Natural killer cell treated with Interleukin-12 subunit alpha and Interleukin-12 subunit beta and Interleukin-15 and Interleukin-18, amount 100 ng/mL, for 72 hours (primary cell): ENCODE measurements around the gene SEC61A1. TPM values are rescaled to one million over a fixed set of nuclear protein-coding genes. Genes with fewer than 3 reads are reported as not detected.

Source experiments
- ATAC-seq, 2 donors: fragments of 150-1000 bp; cut with Tn5 transposase in 1 of 2; sonication (Bioruptor Pico), chemical (Tn5 transposase) in 1 of 2; 2 replicates each; pipeline ENCODE4 v1.10.0; 2021
- DNase-seq: peaks from one replicate; pipeline ENCODE4 v3.0.0; 2022; ENCODE audit warnings: low spot score
- H3K27ac Mint-ChIP-seq, 2 donors: 1 replicate in 1 of 2; 2 replicates in 1 of 2; pipeline ENCODE4 v1.8.0; 2022; ENCODE audit warnings: mixed read lengths in 2 of 2, mild to moderate bottlenecking in 1 of 2, moderate library complexity in 1 of 2
- H3K27me3 Mint-ChIP-seq, 2 donors: 1 replicate in 1 of 2; 2 replicates in 1 of 2; pipeline ENCODE4 v1.8.0; 2022; ENCODE audit warnings: mixed read lengths in 2 of 2
- H3K36me3 Mint-ChIP-seq: one replicate; pipeline ENCODE4 v1.8.0; 2022; ENCODE audit warnings: mixed read lengths
- H3K4me1 Mint-ChIP-seq, 2 donors: 1 replicate in 1 of 2; 2 replicates in 1 of 2; pipeline ENCODE4 v1.8.0; 2022; ENCODE audit warnings: low read depth in 2 of 2, mixed read lengths in 2 of 2, mild to moderate bottlenecking in 1 of 2
- H3K4me3 Mint-ChIP-seq: one replicate; pipeline ENCODE4 v1.8.0; 2022; ENCODE audit warnings: mixed read lengths
- H3K9me3 Mint-ChIP-seq: 2 replicates; pipeline ENCODE4 v1.8.0; 2022; ENCODE audit warnings: mixed read lengths
- total RNA-seq, 2 donors: library from RNA; stranded (reverse); gene quantifications; one replicate each; pipeline ENCODE4 v1.2.3, GENCODE V29; 2022

SEC61A1 gene
- total RNA-seq, 2 donors from 2014 or later = 278 to 291 TPM

DNA sequence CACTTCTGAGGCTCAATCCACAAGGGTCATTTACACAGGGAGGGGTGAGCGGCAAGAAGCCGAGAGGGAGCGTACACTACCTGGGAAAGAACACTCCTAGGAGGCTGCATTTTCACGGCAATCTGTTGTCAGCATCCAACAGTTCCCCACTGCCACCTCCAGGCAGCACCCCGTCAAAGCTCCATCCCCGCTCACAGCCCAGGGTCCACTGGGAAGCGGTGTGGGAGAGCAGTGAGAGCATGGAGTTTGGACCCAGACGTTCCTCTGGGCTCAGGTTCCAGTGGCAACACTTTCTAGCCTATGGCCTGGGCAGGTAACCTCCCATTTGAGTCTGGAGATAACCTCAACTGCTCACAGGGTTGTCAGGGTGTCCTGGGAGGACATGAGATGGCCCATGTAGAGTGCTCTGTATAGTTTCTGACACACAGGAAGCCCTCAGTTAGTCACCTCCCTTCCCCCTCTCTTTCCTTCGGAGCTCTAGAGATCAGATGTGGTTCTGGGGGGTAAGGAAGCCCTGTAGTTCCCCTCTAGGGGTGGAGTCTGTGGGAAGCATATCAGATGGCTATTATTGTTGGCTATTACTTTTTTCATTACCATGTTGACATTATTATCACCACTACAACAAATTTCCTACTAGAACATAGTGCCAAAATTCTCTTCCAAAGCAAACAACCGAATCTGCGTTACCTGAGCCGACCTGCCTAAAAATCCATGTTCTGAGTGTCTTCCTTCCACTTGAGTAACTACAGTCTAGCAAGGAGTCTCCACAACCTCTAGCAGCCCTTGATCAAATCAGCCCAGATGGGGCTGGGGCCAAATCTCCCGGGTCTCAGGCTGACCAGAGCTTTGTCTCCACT lies 42.3 kb downstream of the SEC61A1 start:
- no peaks in the 10 kb centered on the region for H3K27me3 Mint-ChIP-seq
- peaks cover 11 to 12% of the 10 kb centered on the region in 2 donors for H3K4me1 Mint-ChIP-seq
- peaks cover 11% of the 10 kb centered on the region for H3K36me3 Mint-ChIP-seq
- peak overlapping the region; percentile 47 for H3K4me3 Mint-ChIP-seq
- DNase-seq = no peak
- ATAC-seq = peak; percentile 8 to 81
- peak overlapping the region; percentile 53 to 75 for H3K27ac Mint-ChIP-seq
- H3K9me3 Mint-ChIP-seq = no peaks in the 10 kb centered on the region

DNA sequence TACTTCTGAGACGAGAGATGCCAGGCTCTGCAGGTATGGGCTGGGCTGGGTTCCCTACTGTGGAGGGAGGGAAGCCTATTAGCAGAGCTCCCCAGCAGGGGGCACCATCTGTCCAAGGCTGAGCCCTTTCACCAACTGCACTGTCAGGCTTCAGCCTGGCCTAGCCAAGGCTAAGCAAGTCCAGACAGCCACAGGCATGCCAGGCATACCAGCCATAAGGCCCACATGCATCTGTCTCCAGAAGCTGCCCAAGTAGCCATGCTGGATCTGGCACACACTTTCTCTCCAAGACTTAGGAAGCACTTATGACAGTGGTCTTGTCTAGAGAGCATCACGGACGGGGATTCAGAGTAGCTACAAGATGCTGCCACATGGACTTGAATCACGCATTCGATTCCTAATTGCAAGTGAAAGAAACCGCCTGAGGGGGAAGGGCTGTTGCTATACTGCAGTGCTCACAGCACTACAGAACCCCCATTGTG lies 43.0 kb downstream of the SEC61A1 start:
- H3K9me3 Mint-ChIP-seq = no peaks in the 10 kb centered on the region
- H3K4me3 Mint-ChIP-seq = peak overlapping the region; percentile 47
- ATAC-seq (peak; percentile 88 to 91), DNase-seq (peak; percentile 79)
- no peaks in the 10 kb centered on the region for H3K27me3 Mint-ChIP-seq
- H3K36me3 Mint-ChIP-seq = peaks cover 11% of the 10 kb centered on the region
- H3K4me1 Mint-ChIP-seq = peaks cover 12 to 14% of the 10 kb centered on the region in 2 donors
- peak overlapping the region; percentile 53 to 75 for H3K27ac Mint-ChIP-seq

DNA sequence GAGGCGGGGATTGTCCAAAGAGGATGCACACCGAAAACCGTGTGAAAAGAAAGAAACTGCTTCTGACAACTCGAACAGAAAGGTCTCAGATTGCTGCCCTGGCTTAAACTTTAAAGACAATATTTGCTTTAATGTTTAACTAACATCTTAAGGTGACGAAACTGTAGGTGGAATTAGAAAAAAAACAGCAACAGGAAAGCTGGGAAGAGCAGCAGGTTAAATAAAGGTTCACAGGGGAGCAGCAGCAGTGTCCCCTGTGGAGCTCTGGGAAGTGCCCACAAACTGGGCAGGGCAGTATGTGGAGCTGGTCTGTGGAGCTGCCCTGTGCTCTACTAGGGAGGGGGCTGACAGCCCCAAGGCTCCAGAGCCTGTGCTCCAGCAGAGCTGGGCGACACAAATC lies 46.0 kb downstream of the SEC61A1 start:
- Mint-ChIP-seq H3K36me3 (peaks cover 7% of the 10 kb centered on the region), H3K9me3 (no peaks in the 10 kb centered on the region), H3K27me3 (no peaks in the 10 kb centered on the region), H3K4me1 (peaks cover 12 to 14% of the 10 kb centered on the region in 2 donors), H3K4me3 (no peak overlapping the region), H3K27ac (no peak overlapping the region)
- no peak for ATAC-seq
- DNase-seq = no peak

DNA sequence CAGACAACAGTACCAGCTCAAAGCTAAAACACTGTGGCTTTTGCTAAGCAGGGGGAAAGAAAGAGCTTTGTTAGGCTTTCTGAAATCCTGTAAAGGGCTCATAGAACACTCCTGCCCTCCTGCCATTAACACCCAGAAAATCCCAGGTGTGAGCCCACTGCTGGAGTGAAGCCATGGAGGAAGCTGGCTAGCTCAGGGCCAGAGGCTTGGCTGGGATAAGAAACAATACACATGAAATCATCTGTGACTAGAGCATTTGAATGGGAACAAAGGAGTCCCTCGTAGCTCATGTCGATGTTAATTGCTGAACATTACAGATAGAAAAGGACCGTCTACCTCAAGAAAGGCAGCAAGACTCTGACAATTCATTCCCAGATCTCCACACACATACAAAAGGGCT lies 47.9 kb downstream of the SEC61A1 start:
- Mint-ChIP-seq H3K9me3 (no peaks in the 10 kb centered on the region), H3K36me3 (peaks cover 7% of the 10 kb centered on the region), H3K27ac (no peak overlapping the region), H3K4me1 (peaks cover 5 to 7% of the 10 kb centered on the region in 2 donors), H3K4me3 (no peak overlapping the region), H3K27me3 (no peaks in the 10 kb centered on the region)
- no peak for DNase-seq
- ATAC-seq = no peak

DNA sequence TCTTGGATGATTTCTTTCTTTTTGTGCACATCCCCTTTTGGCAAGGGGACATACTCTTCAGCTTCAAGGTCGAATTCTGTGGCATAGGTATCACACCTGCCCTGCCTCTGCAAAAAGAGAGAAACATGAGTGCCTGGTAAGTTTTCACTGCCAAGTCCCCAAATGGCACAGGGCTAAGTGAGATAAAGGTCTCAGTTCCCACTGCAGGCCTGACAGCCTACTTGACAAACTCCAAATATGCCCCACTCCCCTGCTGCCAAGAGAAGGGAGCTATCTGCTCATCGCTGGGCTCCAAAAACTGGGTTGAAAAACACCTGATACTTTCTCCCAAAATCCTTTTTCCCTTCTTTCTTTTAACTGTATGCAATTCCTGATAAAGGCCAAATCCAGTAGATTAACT lies 48.4 kb downstream of the SEC61A1 start:
- DNase-seq = no peak
- no peaks in the 10 kb centered on the region for H3K27me3 Mint-ChIP-seq
- H3K4me3 Mint-ChIP-seq = no peak overlapping the region
- ATAC-seq = no peak
- H3K27ac Mint-ChIP-seq = no peak overlapping the region
- no peaks in the 10 kb centered on the region for H3K9me3 Mint-ChIP-seq
- peaks cover 7% of the 10 kb centered on the region for H3K36me3 Mint-ChIP-seq
- peaks cover 5% of the 10 kb centered on the region in 2 donors for H3K4me1 Mint-ChIP-seq

DNA sequence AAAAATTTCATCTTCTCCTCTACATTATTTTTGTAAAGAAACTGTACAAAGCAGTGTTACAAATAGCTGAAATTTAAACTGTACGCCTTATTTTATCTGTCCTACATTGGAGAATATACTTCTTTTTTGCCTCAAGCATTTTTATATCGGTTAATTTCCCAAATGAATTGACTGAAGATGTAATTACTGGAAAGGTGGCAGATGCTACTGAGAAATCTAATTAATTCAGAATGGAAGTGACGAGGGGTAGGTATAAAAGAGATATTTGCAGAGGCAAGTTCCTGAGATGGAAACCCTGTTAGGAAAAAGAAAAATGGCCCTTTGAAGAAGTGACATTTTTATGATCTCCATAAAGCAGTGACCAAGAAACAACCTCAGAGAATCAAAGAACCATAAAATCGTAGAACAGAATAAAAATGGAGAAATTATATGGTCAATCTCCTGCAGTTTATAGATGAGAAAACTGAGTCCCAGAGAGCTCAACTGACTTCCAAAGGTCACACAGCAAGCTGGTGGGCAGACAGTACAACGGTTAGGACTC lies 51.0 kb downstream of the SEC61A1 start:
- no peak overlapping the region for H3K27ac Mint-ChIP-seq
- no peaks in the 10 kb centered on the region for H3K9me3 Mint-ChIP-seq
- no peak overlapping the region for H3K4me3 Mint-ChIP-seq
- H3K27me3 Mint-ChIP-seq = no peaks in the 10 kb centered on the region
- no peak for DNase-seq
- peaks cover 5% of the 10 kb centered on the region in 2 donors for H3K4me1 Mint-ChIP-seq
- ATAC-seq = no peak
- peaks cover under 1% of the 10 kb centered on the region for H3K36me3 Mint-ChIP-seq

DNA sequence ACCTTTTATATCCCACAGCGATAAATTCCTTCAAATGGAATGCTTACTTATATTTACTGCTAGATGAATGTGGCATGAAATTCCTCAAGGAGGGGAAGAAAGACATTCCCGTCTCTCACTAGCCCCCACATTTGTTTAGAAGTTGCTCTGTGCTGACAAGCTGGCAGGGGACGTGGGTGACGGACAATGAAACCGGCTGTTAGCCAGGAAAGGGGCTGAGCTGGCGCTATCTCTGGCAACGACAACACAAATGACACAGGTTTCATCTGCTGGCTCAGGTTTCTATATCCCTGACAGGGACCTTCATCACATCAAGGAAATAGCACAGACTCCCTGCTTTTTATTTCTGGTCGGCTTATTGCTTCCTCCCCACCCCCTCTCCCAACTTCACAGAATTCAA lies 55.6 kb downstream of the SEC61A1 start:
- Mint-ChIP-seq H3K27ac (no peak overlapping the region), H3K36me3 (peaks cover 16% of the 10 kb centered on the region), H3K27me3 (no peaks in the 10 kb centered on the region), H3K9me3 (no peaks in the 10 kb centered on the region), H3K4me3 (no peak overlapping the region), H3K4me1 (peaks cover 12 to 16% of the 10 kb centered on the region in 2 donors)
- no peak for DNase-seq
- ATAC-seq = no peak

GRCh38 chr3:128111147-128111546 lies 58.9 kb downstream of the SEC61A1 start:
- no peak for ATAC-seq
- Mint-ChIP-seq H3K36me3 (peaks cover 32% of the 10 kb centered on the region), H3K4me1 (peaks cover 23 to 39% of the 10 kb centered on the region in 2 donors), H3K27me3 (no peaks in the 10 kb centered on the region), H3K4me3 (no peak overlapping the region), H3K27ac (peak overlapping the region; percentile 90 to 92), H3K9me3 (no peaks in the 10 kb centered on the region)
- no peak for DNase-seq

GRCh38 chr3:128112357-128112968 lies 60.2 kb downstream of the SEC61A1 start:
- Mint-ChIP-seq H3K27ac (peak overlapping the region; percentile 90 to 92), H3K4me3 (peak overlapping the region; percentile 61), H3K36me3 (peaks cover 32% of the 10 kb centered on the region), H3K27me3 (no peaks in the 10 kb centered on the region), H3K4me1 (peaks cover 23 to 39% of the 10 kb centered on the region in 2 donors), H3K9me3 (no peaks in the 10 kb centered on the region)
- DNase-seq (peak; percentile 64), ATAC-seq (peak; percentile 90 to 98)

- Mint-ChIP-seq H3K4me1 (peaks cover 23 to 39% of the 10 kb centered on the region in 2 donors), H3K27me3 (no peaks in the 10 kb centered on the region), H3K9me3 (no peaks in the 10 kb centered on the region), H3K4me3 (peak overlapping the region; percentile 77), H3K36me3 (peaks cover 32% of the 10 kb centered on the region), H3K27ac (peak overlapping the region; percentile 55 to 92)
- ATAC-seq (no peak), DNase-seq (no peak)
These were observed 61.9 kb downstream of the SEC61A1 start for GRCh38 chr3:128113817-128114794.

Other genes with a start within 250 kb of the SEC61A1 start
- gene MGLL, start 229.9 kb upstream of the SEC61A1 start, total RNA-seq = 1 to 10 TPM; 2.1 to 3.2 TPM
- gene KBTBD12, start 137.2 kb upstream of the SEC61A1 start, total RNA-seq = not detected
- gene RUVBL1, start 71.4 kb downstream of the SEC61A1 start, total RNA-seq = 10 to 100 TPM; 46.6 to 93.0 TPM
- 10 to 100 TPM; 20.8 to 32.7 TPM for gene EEFSEC, start 101.0 kb downstream of the SEC61A1 start, total RNA-seq